Measurements from ENCODE around the gene ESRRB.

DNA sequence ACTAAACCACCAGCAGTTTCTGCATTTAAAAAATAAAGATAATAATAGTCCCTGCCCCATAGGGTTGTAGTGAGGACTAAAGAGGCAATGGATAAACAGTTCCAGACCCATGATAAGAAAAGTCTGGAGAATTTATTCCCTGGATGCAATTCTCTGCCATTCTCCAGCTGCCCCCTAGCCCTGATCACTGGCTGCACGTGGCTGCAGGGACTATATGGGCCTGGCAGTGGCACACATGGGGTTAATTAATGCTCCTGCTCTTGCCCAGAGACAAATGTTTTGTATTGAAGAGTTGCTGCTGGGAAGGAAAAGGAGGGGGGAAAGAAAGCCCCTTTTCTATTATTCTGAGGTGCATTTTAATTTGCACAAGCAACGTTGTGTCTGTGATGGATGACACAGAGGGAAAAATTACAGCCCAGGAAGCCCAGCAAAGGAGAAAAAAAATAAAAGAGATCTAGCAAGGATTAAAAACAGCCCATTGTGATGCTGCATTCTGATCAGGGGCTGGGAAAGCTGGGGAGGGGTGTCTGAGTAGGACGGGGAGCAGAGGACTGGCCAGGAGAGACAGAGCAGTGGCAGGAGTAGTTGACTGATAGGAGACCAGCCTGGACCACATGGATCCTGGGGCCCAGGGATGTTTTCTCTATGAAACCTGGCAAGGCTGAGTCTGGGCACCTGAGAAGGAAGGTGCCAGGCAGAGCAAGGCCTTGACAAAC, 149.3 kb downstream of the ESRRB start:
- TF ChIP-seq, protein P1, sequence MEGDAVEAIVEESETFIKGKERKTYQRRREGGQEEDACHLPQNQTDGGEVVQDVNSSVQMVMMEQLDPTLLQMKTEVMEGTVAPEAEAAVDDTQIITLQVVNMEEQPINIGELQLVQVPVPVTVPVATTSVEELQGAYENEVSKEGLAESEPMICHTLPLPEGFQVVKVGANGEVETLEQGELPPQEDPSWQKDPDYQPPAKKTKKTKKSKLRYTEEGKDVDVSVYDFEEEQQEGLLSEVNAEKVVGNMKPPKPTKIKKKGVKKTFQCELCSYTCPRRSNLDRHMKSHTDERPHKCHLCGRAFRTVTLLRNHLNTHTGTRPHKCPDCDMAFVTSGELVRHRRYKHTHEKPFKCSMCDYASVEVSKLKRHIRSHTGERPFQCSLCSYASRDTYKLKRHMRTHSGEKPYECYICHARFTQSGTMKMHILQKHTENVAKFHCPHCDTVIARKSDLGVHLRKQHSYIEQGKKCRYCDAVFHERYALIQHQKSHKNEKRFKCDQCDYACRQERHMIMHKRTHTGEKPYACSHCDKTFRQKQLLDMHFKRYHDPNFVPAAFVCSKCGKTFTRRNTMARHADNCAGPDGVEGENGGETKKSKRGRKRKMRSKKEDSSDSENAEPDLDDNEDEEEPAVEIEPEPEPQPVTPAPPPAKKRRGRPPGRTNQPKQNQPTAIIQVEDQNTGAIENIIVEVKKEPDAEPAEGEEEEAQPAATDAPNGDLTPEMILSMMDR (conservative IDR thresholded peaks at IDR 0.05; ENCODE audit: low read length) = no peak
- TF ChIP-seq EZH2phosphoT487 (IDR thresholded peaks at IDR 0.05; ENCODE audit: borderline replicate concordance, low read depth, low read length) = no peak
